ENCODE results near the gene ZXDB. TPM values are rescaled to one million over a fixed set of nuclear protein-coding genes. Genes with fewer than 3 reads are reported as not detected.
A peak's percentile ranks its signal among the peaks of the same experiment; 100 is the strongest.

ZXDB gene
- total and polyA plus RNA-seq, 2 of the 13 experiments (the other 11 are each of a cell fraction or from before 2014, with no cell fraction given): 4.5 to 9.0 TPM

DNA sequence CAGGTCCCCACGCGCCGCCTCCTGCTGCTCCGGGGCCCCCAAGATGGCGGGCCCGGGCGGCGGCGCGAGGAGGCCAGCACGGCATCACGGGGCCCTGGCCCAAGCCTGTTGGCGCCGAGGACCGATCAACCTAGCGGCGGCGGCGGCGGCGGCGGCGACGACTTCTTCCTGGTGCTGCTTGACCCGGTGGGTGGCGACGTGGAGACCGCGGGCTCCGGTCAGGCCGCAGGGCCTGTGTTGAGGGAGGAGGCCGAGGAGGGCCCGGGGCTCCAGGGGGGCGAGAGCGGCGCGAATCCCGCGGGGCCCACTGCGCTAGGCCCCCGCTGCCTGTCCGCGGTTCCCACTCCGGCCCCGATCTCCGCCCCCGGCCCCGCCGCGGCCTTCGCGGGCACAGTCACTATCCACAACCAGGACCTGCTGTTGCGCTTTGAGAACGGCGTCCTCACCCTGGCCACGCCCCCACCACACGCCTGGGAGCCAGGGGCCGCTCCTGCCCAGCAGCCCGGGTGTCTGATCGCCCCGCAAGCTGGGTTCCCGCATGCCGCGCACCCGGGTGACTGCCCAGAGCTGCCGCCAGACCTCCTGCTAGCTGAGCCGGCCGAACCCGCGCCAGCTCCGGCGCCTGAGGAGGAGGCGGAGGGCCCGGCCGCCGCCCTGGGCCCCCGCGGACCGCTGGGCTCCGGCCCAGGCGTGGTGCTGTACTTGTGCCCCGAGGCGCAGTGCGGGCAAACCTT is 516 bp downstream of the ZXDB start (continued):
- TF ChIP-seq, protein P1, sequence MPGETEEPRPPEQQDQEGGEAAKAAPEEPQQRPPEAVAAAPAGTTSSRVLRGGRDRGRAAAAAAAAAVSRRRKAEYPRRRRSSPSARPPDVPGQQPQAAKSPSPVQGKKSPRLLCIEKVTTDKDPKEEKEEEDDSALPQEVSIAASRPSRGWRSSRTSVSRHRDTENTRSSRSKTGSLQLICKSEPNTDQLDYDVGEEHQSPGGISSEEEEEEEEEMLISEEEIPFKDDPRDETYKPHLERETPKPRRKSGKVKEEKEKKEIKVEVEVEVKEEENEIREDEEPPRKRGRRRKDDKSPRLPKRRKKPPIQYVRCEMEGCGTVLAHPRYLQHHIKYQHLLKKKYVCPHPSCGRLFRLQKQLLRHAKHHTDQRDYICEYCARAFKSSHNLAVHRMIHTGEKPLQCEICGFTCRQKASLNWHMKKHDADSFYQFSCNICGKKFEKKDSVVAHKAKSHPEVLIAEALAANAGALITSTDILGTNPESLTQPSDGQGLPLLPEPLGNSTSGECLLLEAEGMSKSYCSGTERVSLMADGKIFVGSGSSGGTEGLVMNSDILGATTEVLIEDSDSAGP (CRISPR knock-in tag; IDR thresholded peaks at IDR 0.05; ENCODE audit: borderline replicate concordance): peak; percentile 32; the same call in 1 of the 2 replicates
- TF ChIP-seq, protein P2, sequence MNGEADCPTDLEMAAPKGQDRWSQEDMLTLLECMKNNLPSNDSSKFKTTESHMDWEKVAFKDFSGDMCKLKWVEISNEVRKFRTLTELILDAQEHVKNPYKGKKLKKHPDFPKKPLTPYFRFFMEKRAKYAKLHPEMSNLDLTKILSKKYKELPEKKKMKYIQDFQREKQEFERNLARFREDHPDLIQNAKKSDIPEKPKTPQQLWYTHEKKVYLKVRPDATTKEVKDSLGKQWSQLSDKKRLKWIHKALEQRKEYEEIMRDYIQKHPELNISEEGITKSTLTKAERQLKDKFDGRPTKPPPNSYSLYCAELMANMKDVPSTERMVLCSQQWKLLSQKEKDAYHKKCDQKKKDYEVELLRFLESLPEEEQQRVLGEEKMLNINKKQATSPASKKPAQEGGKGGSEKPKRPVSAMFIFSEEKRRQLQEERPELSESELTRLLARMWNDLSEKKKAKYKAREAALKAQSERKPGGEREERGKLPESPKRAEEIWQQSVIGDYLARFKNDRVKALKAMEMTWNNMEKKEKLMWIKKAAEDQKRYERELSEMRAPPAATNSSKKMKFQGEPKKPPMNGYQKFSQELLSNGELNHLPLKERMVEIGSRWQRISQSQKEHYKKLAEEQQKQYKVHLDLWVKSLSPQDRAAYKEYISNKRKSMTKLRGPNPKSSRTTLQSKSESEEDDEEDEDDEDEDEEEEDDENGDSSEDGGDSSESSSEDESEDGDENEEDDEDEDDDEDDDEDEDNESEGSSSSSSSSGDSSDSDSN (CRISPR knock-in tag; IDR thresholded peaks at IDR 0.05): peak; percentile 84; the same call in 1 of the 2 replicates
- TF ChIP-seq ZNF333 (CRISPR knock-in tag; IDR thresholded peaks at IDR 0.05; ENCODE audit: borderline replicate concordance) (0 out of 2 replicates have a peak, but pooled peaks have one; percentile 33), ZSCAN31 (CRISPR knock-in tag; IDR thresholded peaks at IDR 0.05; ENCODE audit: low read depth) (peak; percentile 36; the same call in 1 of the 2 replicates), NFKB2 (CRISPR knock-in tag; IDR thresholded peaks at IDR 0.05; ENCODE audit: borderline replicate concordance) (0 out of 2 replicates have a peak, but pooled peaks have one; percentile 6), HNRNPLL (IDR thresholded peaks at IDR 0.05; ENCODE audit: low read depth, low read length, poor library complexity, severe bottlenecking) (peak; percentile 17), HMGXB4 (CRISPR knock-in tag; IDR thresholded peaks at IDR 0.05; ENCODE audit: borderline replicate concordance in 1 of 2, low read depth in 1 of 2) (peak in 1 of 2 experiments; percentile 64; a peak in 1 of 4 replicates), SALL1 (CRISPR knock-in tag; IDR thresholded peaks at IDR 0.05) (peak; percentile 19; the same call in 1 of the 2 replicates), ZNF574 (CRISPR knock-in tag; IDR thresholded peaks at IDR 0.05) (peak; percentile 44; the same call in 1 of the 2 replicates), PHF8 (CRISPR knock-in tag; IDR thresholded peaks at IDR 0.05) (peak; percentile 71), CREB3 (CRISPR knock-in tag; IDR thresholded peaks at IDR 0.05) (0 out of 2 replicates have a peak, but pooled peaks have one; percentile 25), ZNF563 (CRISPR knock-in tag; IDR thresholded peaks at IDR 0.05) (peak; percentile 20; the same call in 1 of the 2 replicates), ZBTB10 (CRISPR knock-in tag; IDR thresholded peaks at IDR 0.05; ENCODE audit: borderline replicate concordance) (0 out of 2 replicates have a peak, but pooled peaks have one; percentile 28)
